B cell (primary cell): Measurements from ENCODE around the gene CSMD2.

Source experiments
- CTCF ChIP-seq: fragments of 200-600 bp; IDR thresholded peaks from one replicate; pipeline ENCODE4 v1.8.0; 2022; ENCODE audit warnings: antibody characterized with exemption, mild to moderate bottlenecking
- EZH2 ChIP-seq: IDR thresholded peaks from 2 replicates; pipeline ENCODE4 v1.6.1; 2012; ENCODE audit warnings: borderline replicate concordance, low read depth, mild to moderate bottlenecking, moderate library complexity, low read length; ENCODE audit not compliant: insufficient read depth, poor library complexity, severe bottlenecking

DNA sequence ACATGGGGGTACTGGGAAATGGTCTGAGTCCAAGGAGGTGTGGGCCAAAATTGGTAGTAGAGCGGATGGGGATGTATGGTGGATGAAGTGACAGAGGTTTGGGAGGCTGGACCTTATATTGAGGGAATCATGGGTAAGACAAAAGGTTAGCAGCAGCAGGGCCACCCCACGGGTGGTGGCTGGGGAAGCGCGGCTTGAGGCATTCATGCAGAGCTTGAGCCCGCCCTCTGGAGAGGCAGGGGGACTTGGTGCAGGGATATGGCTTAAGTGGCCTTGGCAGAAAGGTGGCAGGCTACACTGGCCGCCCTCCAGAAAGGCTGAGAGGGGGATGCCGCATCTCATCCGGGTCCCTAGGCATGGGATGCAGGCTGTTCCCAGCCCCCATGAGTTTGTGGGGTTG lies 269.6 kb downstream of the CSMD2 start:
- TF ChIP-seq CTCF (no peak), EZH2 (no peak)
